ENCODE results near the gene SLC4A9.
A peak's percentile ranks its signal among the peaks of the same experiment; 100 is the strongest.

- TF ChIP-seq EZH2 (IDR thresholded peaks at IDR 0.05; ENCODE audit: borderline replicate concordance, low read depth, low read length, severe bottlenecking) (no peak), FOS (IDR thresholded peaks at IDR 0.05; ENCODE audit: borderline replicate concordance, insufficient read depth, low read length) (peak; percentile 82)
These were observed 37.0 kb upstream of the SLC4A9 start for GRCh38 chr5:140322751-140323731.
